ACC112 (cell line): Measurements from ENCODE around the gene ANKRD24.
"Not testable (repeated sequence)": the region's sequence is repeated elsewhere in the genome, so short reads cannot be mapped to it uniquely, and the experiment has no call there.

Experiments used
- H2AFZ ChIP-seq: fragments of 200-600 bp; sonication (generic); one replicate; pipeline ENCODE4 v1.6.0; 2017; ENCODE audit warnings: antibody characterized with exemption, low read length; ENCODE audit not compliant: unreplicated experiment
- H3K27ac ChIP-seq: fragments of 200-600 bp; sonication (generic); 2 replicates; pipeline ENCODE4 v1.5.1; 2014; ENCODE audit warnings: low read depth, mild to moderate bottlenecking, antibody characterized with exemption, low read length, moderate library complexity
- H3K27me3 ChIP-seq: fragments of 200-600 bp; sonication (generic); 2 replicates; pipeline ENCODE4 v1.6.1; 2014; ENCODE audit warnings: mild to moderate bottlenecking, antibody characterized with exemption, low read length, moderate library complexity, mixed read lengths; ENCODE audit not compliant: insufficient read depth
- H3K36me3 ChIP-seq: fragments of 200-600 bp; sonication (generic); 2 replicates; pipeline ENCODE4 v1.6.1; 2016; ENCODE audit warnings: mild to moderate bottlenecking, antibody characterized with exemption, low read length, moderate library complexity, mixed read lengths; ENCODE audit not compliant: insufficient read depth
- H3K4me1 ChIP-seq: fragments of 200-600 bp; sonication (generic); one replicate; pipeline ENCODE4 v1.6.1; 2016; ENCODE audit warnings: low read length, mixed read lengths; ENCODE audit not compliant: insufficient read depth, unreplicated experiment, control insufficient read depth
- H3K4me3 ChIP-seq: fragments of 200-600 bp; sonication (generic); 2 replicates; pipeline ENCODE4 v1.5.1; 2014; ENCODE audit warnings: mild to moderate bottlenecking, low read depth, low read length
- H3K79me2 ChIP-seq: fragments of 200-600 bp; sonication (generic); one replicate; pipeline ENCODE4 v1.6.0; 2016; ENCODE audit warnings: low read length; ENCODE audit not compliant: control insufficient read depth, unreplicated experiment, insufficient read depth

The ANKRD24 gene

GRCh38 chr19:4186087-4186993 lies 3.9 kb downstream of the ANKRD24 start:
- Histone ChIP-seq H2AFZ (no peak overlapping the region), H3K27ac (no peak overlapping the region)

DNA sequence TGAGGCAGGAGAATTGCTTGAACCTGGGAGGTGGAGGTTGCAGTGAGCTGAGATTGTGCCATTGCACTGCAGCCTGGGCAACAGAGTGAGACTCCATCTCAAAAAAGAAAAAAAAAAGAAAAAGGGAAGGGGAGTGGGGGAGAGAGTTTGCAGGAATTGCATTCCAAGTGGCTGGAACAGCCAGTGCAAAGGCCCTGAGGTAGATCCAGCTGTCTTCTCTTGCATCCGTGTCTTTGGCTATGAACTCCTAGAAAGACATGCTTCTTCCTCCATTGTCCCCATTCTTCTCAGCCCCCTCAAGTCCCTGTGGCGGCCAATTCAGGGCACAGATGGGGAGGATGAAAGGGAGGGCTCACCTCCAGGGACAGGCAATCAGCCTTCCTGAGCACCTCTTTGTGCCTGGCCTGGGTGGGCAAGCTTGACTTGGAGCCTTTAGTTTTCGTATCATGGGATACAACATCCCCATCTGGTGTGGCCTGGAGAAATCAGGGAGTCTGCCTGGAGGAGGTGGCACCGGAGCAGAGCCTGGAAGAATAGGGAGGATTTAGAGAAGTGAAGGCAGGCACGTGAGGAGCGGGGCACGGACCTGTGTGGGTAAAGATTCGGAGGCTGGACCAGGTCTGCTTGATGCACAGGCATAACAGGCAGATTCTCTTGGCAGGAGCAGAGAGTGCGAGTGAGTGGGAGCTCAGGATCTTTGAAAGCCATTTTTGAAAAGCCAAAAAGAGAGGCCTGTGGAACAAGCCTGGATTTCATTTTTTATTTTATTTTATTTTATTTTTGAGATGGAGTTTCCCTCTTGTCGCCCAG lies 5.0 kb downstream of the ANKRD24 start:
- H2AFZ ChIP-seq: no peak overlapping the region
- no peaks in the 10 kb centered on the region for H3K36me3 ChIP-seq
- H3K4me3 ChIP-seq: no peak overlapping the region
- H3K27me3 ChIP-seq: no peaks in the 10 kb centered on the region
- no peak overlapping the region for H3K27ac ChIP-seq
- H3K79me2 ChIP-seq: no peaks in the 10 kb centered on the region
- H3K4me1 ChIP-seq: peaks cover 4% of the 10 kb centered on the region

More at GRCh38 chr19:4186087-4186993, 3.9 kb downstream of the ANKRD24 start:
- peaks cover 5% of the 10 kb centered on the region for H3K4me1 ChIP-seq
- H3K27me3 ChIP-seq: no peaks in the 10 kb centered on the region
- no peaks in the 10 kb centered on the region for H3K79me2 ChIP-seq
- no peak overlapping the region for H3K4me3 ChIP-seq
- H3K36me3 ChIP-seq: no peaks in the 10 kb centered on the region

DNA sequence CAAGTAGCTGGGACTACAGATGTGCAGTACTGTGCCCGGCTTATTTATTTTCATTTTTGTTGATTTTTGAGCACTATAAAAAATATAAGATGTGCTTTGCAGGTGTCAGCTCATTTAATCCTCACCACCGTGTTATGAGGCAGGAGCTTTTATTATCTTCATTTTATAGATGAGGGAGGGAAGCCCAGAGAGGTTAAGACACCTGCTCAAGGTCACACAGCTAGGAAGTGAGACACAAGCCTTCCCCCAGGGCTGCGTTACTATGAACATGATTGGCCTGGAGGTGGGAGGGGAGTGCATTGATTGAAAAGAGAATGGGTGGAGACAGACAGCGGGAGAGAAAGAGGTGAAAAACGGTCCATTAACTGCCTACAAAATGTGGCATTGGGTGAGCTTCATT lies 7.2 kb downstream of the ANKRD24 start:
- Histone ChIP-seq H3K27me3 (no peaks in the 10 kb centered on the region), H3K4me1 (no peaks in the 10 kb centered on the region), H3K27ac (no peak overlapping the region), H3K36me3 (no peaks in the 10 kb centered on the region), H2AFZ (no peak overlapping the region), H3K4me3 (no peak overlapping the region), H3K79me2 (no peaks in the 10 kb centered on the region)

DNA sequence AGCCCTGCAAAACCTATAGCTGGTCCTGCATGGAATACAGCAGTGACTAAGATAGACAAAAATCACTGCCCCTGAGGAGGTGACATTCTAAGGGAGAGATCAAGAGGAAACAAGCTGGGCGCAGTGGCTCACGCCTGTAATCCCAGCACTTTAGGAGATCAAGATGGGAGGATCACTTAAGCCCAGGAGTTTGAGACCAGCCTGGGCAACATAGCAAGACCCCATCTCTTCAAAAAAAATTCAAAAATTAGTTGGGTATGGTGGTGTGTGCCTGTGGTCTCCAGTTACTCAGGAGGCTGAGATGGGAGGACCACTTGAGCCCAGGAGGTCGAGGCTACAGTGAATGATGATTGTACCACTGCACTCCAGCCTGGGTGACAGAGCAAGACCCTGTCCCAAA lies 10.0 kb downstream of the ANKRD24 start:
- H3K36me3 ChIP-seq, H3K4me1 ChIP-seq, H3K27me3 ChIP-seq, H3K27ac ChIP-seq, H2AFZ ChIP-seq, H3K4me3 ChIP-seq, H3K79me2 ChIP-seq: not testable (repeated sequence)

DNA sequence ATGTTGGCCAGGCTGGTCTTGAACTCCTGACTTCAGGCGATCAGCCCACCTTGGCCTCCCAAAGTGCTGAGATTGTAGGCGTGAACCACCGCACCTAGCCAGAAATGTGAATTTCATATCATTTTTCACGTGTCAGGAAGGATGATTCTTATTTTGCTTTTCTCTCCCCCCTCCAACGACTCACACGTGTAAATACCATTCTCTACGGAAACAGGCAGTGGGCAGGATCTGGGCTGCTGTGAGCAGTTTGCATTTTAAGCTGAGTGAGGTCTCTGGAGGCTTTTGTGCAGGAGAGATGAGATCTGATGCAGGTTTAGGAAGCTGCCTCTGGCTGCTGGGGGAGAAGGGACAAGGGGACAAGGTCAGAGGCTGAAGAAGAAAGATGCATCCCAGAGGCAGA lies 11.9 kb downstream of the ANKRD24 start:
- H3K79me2 ChIP-seq: no peaks in the 10 kb centered on the region
- no peaks in the 10 kb centered on the region for H3K36me3 ChIP-seq
- peaks cover 20% of the 10 kb centered on the region for H3K27me3 ChIP-seq

GRCh38 chr19:4196009-4196408 lies 13.5 kb downstream of the ANKRD24 start:
- H3K4me3 ChIP-seq: no peak overlapping the region
- H3K27me3 ChIP-seq: peaks cover 26% of the 10 kb centered on the region
- no peak overlapping the region for H3K27ac ChIP-seq

More for the DNA sequence above, 11.9 kb downstream of the ANKRD24 start:
- Histone ChIP-seq H3K4me3 (no peak overlapping the region), H2AFZ (no peak overlapping the region), H3K27ac (no peak overlapping the region), H3K4me1 (no peaks in the 10 kb centered on the region)

DNA sequence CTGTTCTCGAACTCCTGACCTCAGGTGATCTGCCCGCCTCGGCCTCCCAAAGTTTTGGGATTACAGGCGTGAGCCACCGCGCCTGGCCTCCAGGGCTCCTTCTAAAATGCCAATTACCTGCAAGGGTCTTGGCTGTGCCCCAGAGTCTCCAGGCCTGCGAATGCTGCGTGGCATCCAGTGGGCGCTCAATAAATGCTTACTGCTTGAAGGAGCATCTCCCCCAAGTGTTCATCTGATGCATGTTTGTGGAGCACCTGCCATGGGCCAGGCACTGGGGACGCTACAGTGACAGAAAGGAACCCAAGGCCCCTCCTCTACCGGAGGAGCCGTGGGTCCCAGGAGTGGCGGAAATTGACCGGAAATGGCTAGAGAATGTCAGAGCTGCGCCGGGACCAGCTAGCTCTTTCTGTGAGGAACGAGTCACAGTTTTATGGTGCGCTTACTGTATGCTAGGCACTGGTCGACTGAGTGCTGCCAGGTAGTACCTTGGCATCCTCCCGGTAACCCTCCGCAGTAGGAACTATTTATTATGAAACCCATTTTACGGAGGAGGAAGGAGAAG lies 14.2 kb downstream of the ANKRD24 start:
- no peaks in the 10 kb centered on the region for H3K79me2 ChIP-seq
- H3K4me1 ChIP-seq: no peaks in the 10 kb centered on the region
- H2AFZ ChIP-seq: no peak overlapping the region
- H3K27ac ChIP-seq: no peak overlapping the region
- no peaks in the 10 kb centered on the region for H3K36me3 ChIP-seq
- H3K4me3 ChIP-seq: no peak overlapping the region
- H3K27me3 ChIP-seq: peaks cover 29% of the 10 kb centered on the region

More at GRCh38 chr19:4196009-4196408, 13.5 kb downstream of the ANKRD24 start:
- no peaks in the 10 kb centered on the region for H3K36me3 ChIP-seq
- H3K79me2 ChIP-seq: no peaks in the 10 kb centered on the region
- no peak overlapping the region for H2AFZ ChIP-seq
- no peaks in the 10 kb centered on the region for H3K4me1 ChIP-seq

DNA sequence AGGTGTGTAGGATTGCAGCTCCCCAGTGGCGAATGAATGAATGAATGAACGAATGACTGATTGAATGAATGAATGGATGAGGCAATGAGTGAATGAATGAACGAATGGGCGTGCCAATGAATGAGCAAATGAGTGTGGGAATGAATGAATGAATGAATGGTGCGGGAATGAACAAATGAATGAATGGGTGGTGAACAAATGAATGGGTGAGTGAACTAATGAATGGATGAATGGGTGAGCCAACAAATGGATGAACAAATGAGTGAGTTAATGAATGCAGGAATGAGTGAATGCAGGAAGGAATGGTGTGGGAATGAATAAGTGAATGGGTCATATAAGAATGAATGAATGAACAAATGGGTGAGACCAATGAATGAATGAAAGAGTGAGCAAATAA lies 14.7 kb downstream of the ANKRD24 start:
- no peak overlapping the region for H3K4me3 ChIP-seq
- H3K36me3 ChIP-seq: no peaks in the 10 kb centered on the region
- no peak overlapping the region for H3K27ac ChIP-seq
- no peak overlapping the region for H2AFZ ChIP-seq
- H3K27me3 ChIP-seq: peaks cover 29% of the 10 kb centered on the region
- no peaks in the 10 kb centered on the region for H3K79me2 ChIP-seq
- no peaks in the 10 kb centered on the region for H3K4me1 ChIP-seq

DNA sequence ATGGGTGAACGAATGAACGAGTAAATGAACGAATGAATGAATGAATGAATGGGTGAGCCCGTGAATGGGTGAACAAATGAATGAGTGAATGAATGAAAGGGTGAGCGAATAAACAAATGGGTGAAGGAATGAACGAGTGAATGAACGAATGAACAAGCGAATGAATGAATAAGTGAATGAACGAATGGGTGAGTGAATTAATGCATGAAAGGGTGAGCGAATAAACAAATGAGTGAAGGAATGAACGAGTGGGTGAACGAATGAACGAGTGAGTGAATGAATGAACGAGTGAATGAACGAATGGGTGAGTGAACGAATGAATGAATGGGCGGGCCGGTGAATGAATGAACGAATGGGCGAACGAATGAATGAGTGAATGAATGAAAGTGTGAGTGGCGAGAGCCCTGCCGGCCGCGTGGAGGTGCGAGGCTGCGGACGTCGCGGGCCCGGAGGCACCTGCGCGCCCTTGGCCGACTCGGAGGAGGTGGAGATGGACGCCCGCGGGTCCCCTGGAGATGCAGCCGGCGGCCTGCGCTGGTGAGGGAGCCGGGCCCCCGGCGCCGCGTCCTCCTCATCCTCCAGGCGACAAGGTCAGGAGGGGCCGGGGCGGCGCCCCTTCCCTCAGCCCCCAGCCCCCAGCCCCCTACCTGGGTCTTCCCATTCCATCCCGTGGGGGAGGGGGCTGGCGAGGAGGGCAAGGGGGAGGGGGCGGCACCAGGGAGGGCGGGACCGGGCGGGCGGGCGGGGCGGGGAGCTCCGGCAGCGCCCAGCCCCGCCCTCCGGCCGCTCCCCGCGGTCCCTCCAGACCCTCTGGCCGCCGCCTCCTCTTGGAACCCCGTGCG lies 15.4 kb downstream of the ANKRD24 start:
- H3K79me2 ChIP-seq: no peaks in the 10 kb centered on the region
- H3K4me3 ChIP-seq: no peak overlapping the region
- H3K4me1 ChIP-seq: no peaks in the 10 kb centered on the region
- H3K36me3 ChIP-seq: no peaks in the 10 kb centered on the region
- no peak overlapping the region for H3K27ac ChIP-seq
- H2AFZ ChIP-seq: no peak overlapping the region
- peaks cover 29% of the 10 kb centered on the region for H3K27me3 ChIP-seq
